ENCODE data around the gene ZYX.

GRCh38 chr7:143434660-143435059 lies 53.5 kb downstream of the ZYX start:
- TF ChIP-seq PREB (CRISPR knock-in tag; IDR thresholded peaks at IDR 0.05; ENCODE audit: borderline replicate concordance) (no peak), USF2 (CRISPR knock-in tag; IDR thresholded peaks at IDR 0.05) (no peak), NR3C1 (CRISPR knock-in tag; conservative IDR thresholded peaks at IDR 0.05; ENCODE audit: low read depth) (no peak), TEAD1 (CRISPR knock-in tag; IDR thresholded peaks at IDR 0.05) (no peak), CTCF (IDR thresholded peaks at IDR 0.05) (no peak), ESRRA (CRISPR knock-in tag; IDR thresholded peaks at IDR 0.05; ENCODE audit: borderline replicate concordance) (no peak), FOXP1 (CRISPR knock-in tag; IDR thresholded peaks at IDR 0.05; ENCODE audit: borderline replicate concordance) (no peak)

All from WTC11 (cell line).